ENCODE measurements around the gene RPS3. TPM values are rescaled to one million over a fixed set of nuclear protein-coding genes. Genes with fewer than 3 reads are reported as not detected.

RPS3 gene
- total RNA-seq, 1 donor from 2014 or later = 4,635 TPM

DNA sequence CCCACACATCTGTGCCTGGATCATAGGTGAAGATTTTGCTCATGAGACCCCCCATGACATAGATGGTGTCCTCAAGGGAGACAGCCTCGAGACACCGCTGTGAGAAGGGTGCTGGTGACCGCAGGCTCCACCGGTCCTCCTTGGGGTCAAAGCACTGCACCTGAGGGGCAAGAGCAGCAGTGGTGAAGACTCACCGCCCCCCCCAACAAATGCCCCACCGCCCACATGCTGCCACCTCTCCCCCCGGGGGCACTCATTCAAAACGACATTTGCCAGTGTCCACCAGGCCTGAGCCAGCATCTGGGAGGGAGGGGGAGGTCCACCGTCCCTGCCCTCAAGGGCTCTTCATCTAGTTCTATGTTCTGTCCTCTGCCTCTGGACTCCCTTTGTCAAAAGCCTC, 24.4 kb downstream of the RPS3 start:
- H3K9me3 Mint-ChIP-seq = no peaks in the 10 kb centered on the region

DNA sequence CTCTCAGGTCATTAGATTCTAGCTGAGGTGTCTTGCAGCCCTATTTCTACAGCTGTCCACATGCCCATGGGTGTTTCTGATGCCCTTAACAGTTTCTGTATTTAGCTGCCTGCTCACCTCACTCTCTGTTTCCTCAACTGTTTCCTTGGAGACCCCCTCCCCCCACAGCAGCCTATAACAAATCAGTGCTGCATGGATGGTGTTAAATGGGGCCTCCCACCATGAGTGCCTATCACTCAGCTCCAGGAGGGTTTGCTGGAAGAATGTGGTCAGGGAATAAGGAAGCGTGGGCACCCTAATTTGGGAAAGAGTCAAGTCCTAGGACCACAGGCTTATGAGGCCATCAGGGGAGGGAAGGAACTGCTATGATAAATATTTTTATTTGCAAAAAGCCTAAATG, 25.1 kb downstream of the RPS3 start:
- ATAC-seq (ENCODE audit: low read depth) (no peak), DNase-seq (no peak)
- CTCF ChIA-PET = no interaction called here
- Mint-ChIP-seq H3K4me1 (peaks cover 17% of the 10 kb centered on the region), H3K9me3 (no peaks in the 10 kb centered on the region), H3K4me3 (no peak overlapping the region), H3K27me3 (peaks cover 12% of the 10 kb centered on the region), H3K27ac (no peak overlapping the region), H3K36me3 (ENCODE audit: low read depth) (peaks cover 6% of the 10 kb centered on the region)
- POLR2A ChIA-PET = interaction anchor here (0.7 kb wide), 1 partner anchor 9 kb away, joined by 5 read pairs; no protein-coding TSS in a partner anchor
- intact Hi-C loops (cut with micrococcal nuclease) = no loop called here
- TF ChIP-seq, protein P1, sequence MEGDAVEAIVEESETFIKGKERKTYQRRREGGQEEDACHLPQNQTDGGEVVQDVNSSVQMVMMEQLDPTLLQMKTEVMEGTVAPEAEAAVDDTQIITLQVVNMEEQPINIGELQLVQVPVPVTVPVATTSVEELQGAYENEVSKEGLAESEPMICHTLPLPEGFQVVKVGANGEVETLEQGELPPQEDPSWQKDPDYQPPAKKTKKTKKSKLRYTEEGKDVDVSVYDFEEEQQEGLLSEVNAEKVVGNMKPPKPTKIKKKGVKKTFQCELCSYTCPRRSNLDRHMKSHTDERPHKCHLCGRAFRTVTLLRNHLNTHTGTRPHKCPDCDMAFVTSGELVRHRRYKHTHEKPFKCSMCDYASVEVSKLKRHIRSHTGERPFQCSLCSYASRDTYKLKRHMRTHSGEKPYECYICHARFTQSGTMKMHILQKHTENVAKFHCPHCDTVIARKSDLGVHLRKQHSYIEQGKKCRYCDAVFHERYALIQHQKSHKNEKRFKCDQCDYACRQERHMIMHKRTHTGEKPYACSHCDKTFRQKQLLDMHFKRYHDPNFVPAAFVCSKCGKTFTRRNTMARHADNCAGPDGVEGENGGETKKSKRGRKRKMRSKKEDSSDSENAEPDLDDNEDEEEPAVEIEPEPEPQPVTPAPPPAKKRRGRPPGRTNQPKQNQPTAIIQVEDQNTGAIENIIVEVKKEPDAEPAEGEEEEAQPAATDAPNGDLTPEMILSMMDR (IDR thresholded peaks at IDR 0.05) = no peak

More for the DNA sequence above, 24.4 kb downstream of the RPS3 start:
- no peak for DNase-seq
- intact Hi-C loops (cut with micrococcal nuclease) = no loop called here
- peaks cover 11% of the 10 kb centered on the region for H3K4me1 Mint-ChIP-seq
- POLR2A ChIA-PET = interaction anchor here (0.7 kb wide), 1 partner anchor 8 kb away, joined by 5 read pairs; no protein-coding TSS in a partner anchor
- no peak for ATAC-seq (ENCODE audit: low read depth)
- no peak overlapping the region for H3K4me3 Mint-ChIP-seq
- peaks cover 5% of the 10 kb centered on the region for H3K27me3 Mint-ChIP-seq
- TF ChIP-seq, protein P1 (IDR thresholded peaks at IDR 0.05) = no peak
- H3K27ac Mint-ChIP-seq = no peak overlapping the region
- CTCF ChIA-PET = no interaction called here
- peaks cover 6% of the 10 kb centered on the region for H3K36me3 Mint-ChIP-seq (ENCODE audit: low read depth)

DNA sequence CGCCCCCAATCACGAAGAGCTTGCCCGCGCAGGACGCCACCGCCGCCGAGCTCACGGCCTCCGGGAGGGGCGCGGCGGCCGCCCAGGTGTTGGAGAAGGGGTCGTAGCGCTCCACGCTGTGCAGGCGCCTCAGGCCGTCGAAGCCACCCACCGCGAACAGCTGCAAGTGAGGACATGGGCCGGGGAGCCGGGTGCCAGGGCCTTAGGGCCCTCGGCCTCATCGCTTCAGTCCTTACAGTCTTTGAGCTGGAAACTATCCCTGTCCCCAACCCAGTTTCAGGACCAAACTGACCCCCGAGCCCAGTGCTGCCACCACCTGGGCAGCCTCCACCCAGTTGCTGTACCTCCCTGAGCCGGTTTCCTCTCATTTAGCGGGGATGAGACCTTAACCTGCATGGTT, 26.1 kb downstream of the RPS3 start:
- no peak for ATAC-seq (ENCODE audit: low read depth)
- intact Hi-C loops (cut with micrococcal nuclease) = no loop called here
- POLR2A ChIA-PET = interaction anchor here (1.4 kb wide), 1 partner anchor 25 kb away, joined by 5 read pairs; no protein-coding TSS in a partner anchor

DNA sequence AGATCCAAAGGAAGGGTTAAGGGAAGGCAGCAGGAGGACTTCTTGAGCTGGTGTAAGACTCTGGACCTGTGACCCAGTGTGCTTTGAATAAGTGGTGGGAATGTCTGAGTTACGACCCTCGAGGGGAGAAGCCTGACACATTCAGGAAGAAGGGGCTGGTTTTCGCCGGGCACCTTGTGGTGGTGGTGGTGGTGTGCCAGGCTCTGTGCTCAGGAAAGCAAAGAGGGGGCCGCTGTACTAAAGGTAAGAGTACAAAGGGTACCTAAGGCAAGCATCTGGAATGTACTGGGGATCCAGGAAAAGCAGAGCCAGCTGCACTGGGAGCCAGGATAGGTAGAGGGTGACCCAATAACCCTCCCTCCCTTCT, 27.4 kb downstream of the RPS3 start:
- TF ChIP-seq, protein P1 (IDR thresholded peaks at IDR 0.05) = no peak
- intact Hi-C loops (cut with micrococcal nuclease) = no loop called here
- Mint-ChIP-seq H3K27ac (no peak overlapping the region), H3K4me3 (no peak overlapping the region), H3K4me1 (peaks cover 26% of the 10 kb centered on the region), H3K36me3 (ENCODE audit: low read depth) (peaks cover 4% of the 10 kb centered on the region), H3K27me3 (peaks cover 24% of the 10 kb centered on the region), H3K9me3 (no peaks in the 10 kb centered on the region)
- ATAC-seq (ENCODE audit: low read depth) (no peak), DNase-seq (no peak)
- ChIA-PET CTCF (interaction anchor here (1.2 kb wide), 1 partner anchor 19 kb away, joined by 3 read pairs; no protein-coding TSS in a partner anchor), POLR2A (interaction anchor here (1.4 kb wide), 1 partner anchor 26 kb away, joined by 5 read pairs; no protein-coding TSS in a partner anchor)

More for the DNA sequence above, 26.1 kb downstream of the RPS3 start:
- H3K27ac Mint-ChIP-seq = no peak overlapping the region
- DNase-seq = no peak
- H3K36me3 Mint-ChIP-seq (ENCODE audit: low read depth) = peaks cover 6% of the 10 kb centered on the region
- peaks cover 13% of the 10 kb centered on the region for H3K27me3 Mint-ChIP-seq
- CTCF ChIA-PET = interaction anchor here (1.0 kb wide), 1 partner anchor 20 kb away, joined by 3 read pairs; no protein-coding TSS in a partner anchor
- TF ChIP-seq, protein P1 (IDR thresholded peaks at IDR 0.05) = no peak
- H3K4me3 Mint-ChIP-seq = no peak overlapping the region
- H3K4me1 Mint-ChIP-seq = peaks cover 18% of the 10 kb centered on the region
- no peaks in the 10 kb centered on the region for H3K9me3 Mint-ChIP-seq

DNA sequence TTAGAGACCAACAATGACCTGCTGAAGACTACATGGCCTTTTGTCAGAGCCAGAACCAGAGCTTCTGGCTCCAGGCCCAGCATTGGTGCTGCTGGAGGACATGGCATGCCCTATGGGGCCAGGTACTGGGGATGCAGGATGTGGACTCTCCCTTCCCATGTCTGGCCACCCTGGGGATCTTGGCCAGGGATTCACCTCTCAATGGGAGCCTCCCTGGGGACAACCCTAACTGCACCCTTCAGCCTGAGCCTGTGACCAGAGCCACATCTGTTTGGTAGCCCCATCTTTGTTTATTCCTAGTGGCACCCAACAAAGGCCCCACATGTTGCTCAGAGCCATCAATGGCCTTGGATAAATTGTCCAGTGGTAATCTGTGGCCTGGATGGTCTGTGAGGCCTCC, 27.9 kb downstream of the RPS3 start:
- intact Hi-C loops (cut with micrococcal nuclease) = no loop called here
- CTCF ChIA-PET = interaction anchor here (1.2 kb wide), 1 partner anchor 19 kb away, joined by 3 read pairs; no protein-coding TSS in a partner anchor
- Mint-ChIP-seq H3K27ac (no peak overlapping the region), H3K4me3 (no peak overlapping the region), H3K36me3 (ENCODE audit: low read depth) (peaks cover under 1% of the 10 kb centered on the region), H3K4me1 (peaks cover 26% of the 10 kb centered on the region), H3K27me3 (peaks cover 28% of the 10 kb centered on the region), H3K9me3 (no peaks in the 10 kb centered on the region)
- TF ChIP-seq, protein P1 (IDR thresholded peaks at IDR 0.05) = no peak
- DNase-seq = no peak
- no peak for ATAC-seq (ENCODE audit: low read depth)
- POLR2A ChIA-PET = interaction anchor here (1.4 kb wide), 1 partner anchor 26 kb away, joined by 5 read pairs; no protein-coding TSS in a partner anchor
